Naive thymus-derived CD4-positive, alpha-beta T cell (primary cell): Measurements from ENCODE around the gene NPHP4. TPM values are rescaled to one million over a fixed set of nuclear protein-coding genes. Genes with fewer than 3 reads are reported as not detected.

Experiments used
- ATAC-seq: fragments of 150-1000 bp; cut with Tn5 transposase; 2 replicates; pipeline ENCODE4 v1.10.0; 2021; ENCODE audit warnings: mild to moderate bottlenecking, moderate library complexity
- CTCF ChIA-PET: fragments of 350-600 bp; sonication (Branson Sonifier 250); formaldehyde crosslinking; loops from one replicate; lab custom pipeline; 2021; ENCODE audit warnings: antibody characterized with exemption; lab: Charles Lee
- POLR2A ChIA-PET: fragments of 350-600 bp; sonication (Branson Sonifier 250); formaldehyde crosslinking; loops from one replicate; lab custom pipeline; 2021; ENCODE audit warnings: antibody characterized with exemption, inconsistent platforms; lab: Charles Lee
- DNase-seq, 9 donors: peaks; one replicate each; pipeline versions ENCODE4 v3.0.0 to v3.0.0-alpha.2; 2020 to 2022; ENCODE audit warnings: mixed read lengths in 1 of 9
- H3K27ac ChIP-seq: one replicate; pipeline ENCODE4 v1.7.0; 2013; ENCODE audit warnings: mild to moderate bottlenecking, low read depth, low read length, moderate library complexity
- H3K27me3 ChIP-seq, 2 donors: one replicate each; pipeline ENCODE4 v1.7.0; 2013; ENCODE audit warnings: low read length in 2 of 2, mild to moderate bottlenecking in 2 of 2, moderate library complexity in 2 of 2; ENCODE audit not compliant: control insufficient read depth in 2 of 2, insufficient read depth in 2 of 2
- H3K36me3 ChIP-seq, 3 experiments: 1 replicate in 2 of 3; 2 replicates in 1 of 3; pipeline ENCODE4 v1.7.0; 2013; ENCODE audit warnings: low read length in 3 of 3, mild to moderate bottlenecking in 3 of 3, moderate library complexity in 1 of 3; ENCODE audit not compliant: insufficient read depth in 3 of 3, control insufficient read depth in 2 of 3
- H3K4me1 ChIP-seq, 2 donors: one replicate each; pipeline ENCODE4 v1.7.0; 2013; ENCODE audit warnings: low read length in 2 of 2, mild to moderate bottlenecking in 2 of 2, moderate library complexity in 1 of 2; ENCODE audit not compliant: control insufficient read depth in 2 of 2, insufficient read depth in 2 of 2
- H3K4me3 ChIP-seq: 2 replicates; pipeline ENCODE4 v1.7.0; 2013; ENCODE audit warnings: mild to moderate bottlenecking, low read length
- H3K9me3 ChIP-seq, 3 experiments: 1 replicate in 2 of 3; 2 replicates in 1 of 3; pipeline ENCODE4 v1.7.0; 2013; ENCODE audit warnings: low read length in 3 of 3; ENCODE audit not compliant: control insufficient read depth in 2 of 3
- H3K27ac Mint-ChIP-seq, 9 donors: one replicate each; pipeline ENCODE4 v1.8.0; 2020 to 2022; ENCODE audit warnings: mixed read lengths in 9 of 9, mild to moderate bottlenecking in 8 of 9, moderate library complexity in 5 of 9, inconsistent platforms in 2 of 9
- H3K27me3 Mint-ChIP-seq, 5 donors: one replicate each; pipeline ENCODE4 v1.8.0; 2021 to 2022; ENCODE audit warnings: mixed read lengths in 5 of 5, mild to moderate bottlenecking in 1 of 5
- H3K36me3 Mint-ChIP-seq, 5 donors: one replicate each; pipeline ENCODE4 v1.8.0; 2020 to 2022; ENCODE audit warnings: mixed read lengths in 5 of 5, mild to moderate bottlenecking in 3 of 5, inconsistent platforms in 1 of 5
- H3K4me1 Mint-ChIP-seq, 7 donors: one replicate each; pipeline ENCODE4 v1.8.0; 2020 to 2022; ENCODE audit warnings: mixed read lengths in 7 of 7, mild to moderate bottlenecking in 3 of 7, inconsistent platforms in 1 of 7
- H3K4me3 Mint-ChIP-seq, 10 donors: one replicate each; pipeline ENCODE4 v1.8.0; 2020 to 2022; ENCODE audit warnings: mild to moderate bottlenecking in 10 of 10, mixed read lengths in 10 of 10, moderate library complexity in 6 of 10, inconsistent platforms in 2 of 10
- H3K9me3 Mint-ChIP-seq, 11 donors: one replicate each; pipeline ENCODE4 v1.8.0; 2020 to 2022; ENCODE audit warnings: mixed read lengths in 11 of 11, mild to moderate bottlenecking in 4 of 11, inconsistent platforms in 1 of 11, moderate library complexity in 1 of 11
- intact Hi-C, 2 donors: fragments of 100-400 bp; cut with micrococcal nuclease; formaldehyde crosslinking; loops; one replicate each; pipeline ENCODE4 v1.15.1; 2023
- polyA plus RNA-seq, 2 donors: library from polyadenylated mRNA; unstranded; fragments of 300-500 nt; fragmentation: Illumina TruSeq; gene quantifications; one replicate each; pipeline ENCODE4 v1.2.3, GENCODE V29; 2021
- total RNA-seq, 6 experiments: library from RNA in 5 of 6; stranded (reverse) in 5 of 6; gene quantifications; 1 replicate in 5 of 6; 2 replicates in 1 of 6; pipeline ENCODE4 v1.2.3 and lab custom pipeline; 2021 to 2026

Gene NPHP4
- total and polyA plus RNA-seq, 7 experiments from 2014 or later = 0.40 to 20.6 (median 9.2) TPM

GRCh38 chr1:5868931-5869500 is 123.2 kb downstream of the NPHP4 start:
- Histone ChIP-seq H3K4me3 (no peak overlapping the region), H3K4me1 (no peaks in the 10 kb centered on the region), H3K9me3 (no peaks in the 10 kb centered on the region), H3K27me3 (no peaks in the 10 kb centered on the region), H3K27ac (no peak overlapping the region), H3K36me3 (peaks cover 0 to 2% (median 0%) of the 10 kb centered on the region in 3 experiments)
- ChIA-PET CTCF (no interaction called here), POLR2A (no interaction called here)
- H3K4me1 Mint-ChIP-seq = no peaks in the 10 kb centered on the region
- H3K4me3 Mint-ChIP-seq = peak overlapping the region in 1 of 10 donors; percentile 32
- DNase-seq = no peak
- no peaks in the 10 kb centered on the region for H3K27me3 Mint-ChIP-seq
- peaks cover 5 to 22% (median 13%) of the 10 kb centered on the region in 5 donors for H3K36me3 Mint-ChIP-seq
- intact Hi-C loops = no loop called here
- H3K27ac Mint-ChIP-seq = peak overlapping the region in 1 of 9 donors; percentile 29
- no peak for ATAC-seq
- peaks cover 0 to 10% (median 0%) of the 10 kb centered on the region in 11 donors for H3K9me3 Mint-ChIP-seq

GRCh38 chr1:5865774-5866173 is 126.5 kb downstream of the NPHP4 start:
- Histone ChIP-seq H3K27ac (no peak overlapping the region), H3K9me3 (no peaks in the 10 kb centered on the region), H3K27me3 (no peaks in the 10 kb centered on the region), H3K4me3 (no peak overlapping the region), H3K4me1 (no peaks in the 10 kb centered on the region), H3K36me3 (peaks cover 0 to 11% (median 0%) of the 10 kb centered on the region in 3 experiments)
- ATAC-seq = no peak
- H3K27me3 Mint-ChIP-seq = no peaks in the 10 kb centered on the region
- H3K9me3 Mint-ChIP-seq = peaks cover 0 to 10% (median 0%) of the 10 kb centered on the region in 11 donors
- CTCF ChIA-PET = no interaction called here
- H3K27ac Mint-ChIP-seq = no peak overlapping the region
- H3K36me3 Mint-ChIP-seq = peaks cover 0 to 21% (median 5%) of the 10 kb centered on the region in 5 donors
- no peak overlapping the region for H3K4me3 Mint-ChIP-seq
- no peaks in the 10 kb centered on the region for H3K4me1 Mint-ChIP-seq
- no peak for DNase-seq
- POLR2A ChIA-PET = no interaction called here
- intact Hi-C loops = no loop called here

GRCh38 chr1:5865056-5865455 is 127.2 kb downstream of the NPHP4 start:
- intact Hi-C loops = no loop called here
- CTCF ChIA-PET = no interaction called here

GRCh38 chr1:5864256-5864655 is 128.0 kb downstream of the NPHP4 start:
- DNase-seq (no peak), ATAC-seq (no peak)
- no peak overlapping the region for H3K4me3 ChIP-seq
- intact Hi-C loops = no loop called here
- no peak overlapping the region for H3K27ac Mint-ChIP-seq
- no peaks in the 10 kb centered on the region for H3K9me3 ChIP-seq
- peaks cover 0 to 27% (median 5%) of the 10 kb centered on the region in 5 donors for H3K36me3 Mint-ChIP-seq
- H3K27me3 ChIP-seq = no peaks in the 10 kb centered on the region
- H3K4me3 Mint-ChIP-seq = no peak overlapping the region
- H3K4me1 ChIP-seq = no peaks in the 10 kb centered on the region
- H3K4me1 Mint-ChIP-seq = no peaks in the 10 kb centered on the region
- peaks cover 0 to 11% (median 0%) of the 10 kb centered on the region in 3 experiments for H3K36me3 ChIP-seq
- no peak overlapping the region for H3K27ac ChIP-seq
- ChIA-PET CTCF (no interaction called here), POLR2A (no interaction called here)
- peaks cover 0 to 10% (median 0%) of the 10 kb centered on the region in 11 donors for H3K9me3 Mint-ChIP-seq
- no peaks in the 10 kb centered on the region for H3K27me3 Mint-ChIP-seq

More at GRCh38 chr1:5865056-5865455, 127.2 kb downstream of the NPHP4 start:
- Histone ChIP-seq H3K36me3 (peaks cover 0 to 11% (median 0%) of the 10 kb centered on the region in 3 experiments), H3K4me1 (no peaks in the 10 kb centered on the region), H3K27ac (no peak overlapping the region), H3K4me3 (no peak overlapping the region), H3K27me3 (no peaks in the 10 kb centered on the region), H3K9me3 (no peaks in the 10 kb centered on the region)
- Mint-ChIP-seq H3K9me3 (peaks cover 0 to 10% (median 0%) of the 10 kb centered on the region in 11 donors), H3K4me3 (no peak overlapping the region), H3K27me3 (no peaks in the 10 kb centered on the region), H3K4me1 (no peaks in the 10 kb centered on the region), H3K27ac (no peak overlapping the region), H3K36me3 (peaks cover 0 to 27% (median 5%) of the 10 kb centered on the region in 5 donors)
- no peak for DNase-seq
- POLR2A ChIA-PET = no interaction called here
- ATAC-seq = no peak

GRCh38 chr1:5863238-5863637 is 129.0 kb downstream of the NPHP4 start:
- Mint-ChIP-seq H3K4me1 (no peaks in the 10 kb centered on the region), H3K27ac (no peak overlapping the region), H3K4me3 (no peak overlapping the region), H3K27me3 (no peaks in the 10 kb centered on the region), H3K9me3 (no peaks in the 10 kb centered on the region), H3K36me3 (peaks cover 0 to 27% (median 0%) of the 10 kb centered on the region in 5 donors)
- ChIA-PET POLR2A (no interaction called here), CTCF (no interaction called here)
- ATAC-seq (no peak), DNase-seq (no peak)
- no peaks in the 10 kb centered on the region for H3K9me3 ChIP-seq
- intact Hi-C loops = no loop called here
- no peaks in the 10 kb centered on the region for H3K27me3 ChIP-seq
- no peaks in the 10 kb centered on the region for H3K4me1 ChIP-seq
- H3K27ac ChIP-seq = no peak overlapping the region
- peaks cover 0 to 11% (median 0%) of the 10 kb centered on the region in 3 experiments for H3K36me3 ChIP-seq
- H3K4me3 ChIP-seq = no peak overlapping the region

GRCh38 chr1:5861871-5862825 is 130.1 kb downstream of the NPHP4 start:
- CTCF ChIA-PET = no interaction called here
- no peaks in the 10 kb centered on the region for H3K27me3 Mint-ChIP-seq

More at GRCh38 chr1:5861871-5862825, 130.1 kb downstream of the NPHP4 start:
- H3K27ac ChIP-seq = no peak overlapping the region
- no peaks in the 10 kb centered on the region for H3K4me1 ChIP-seq
- DNase-seq (no peak), ATAC-seq (no peak)
- POLR2A ChIA-PET = no interaction called here
- intact Hi-C loops = no loop called here
- Mint-ChIP-seq H3K27ac (no peak overlapping the region), H3K4me3 (no peak overlapping the region), H3K9me3 (peaks cover 0 to 1% (median 0%) of the 10 kb centered on the region in 11 donors), H3K36me3 (peaks cover 0 to 27% (median 0%) of the 10 kb centered on the region in 5 donors), H3K4me1 (no peaks in the 10 kb centered on the region)
- H3K9me3 ChIP-seq = no peaks in the 10 kb centered on the region
- H3K27me3 ChIP-seq = no peaks in the 10 kb centered on the region
- peaks cover 0 to 11% (median 0%) of the 10 kb centered on the region in 3 experiments for H3K36me3 ChIP-seq
- no peak overlapping the region for H3K4me3 ChIP-seq
